ENCODE measurements around the gene HPGDS. TPM values are rescaled to one million over a fixed set of nuclear protein-coding genes. Genes with fewer than 3 reads are reported as not detected.

HPGDS gene
- total RNA-seq, 1 donor, result not detected

DNA sequence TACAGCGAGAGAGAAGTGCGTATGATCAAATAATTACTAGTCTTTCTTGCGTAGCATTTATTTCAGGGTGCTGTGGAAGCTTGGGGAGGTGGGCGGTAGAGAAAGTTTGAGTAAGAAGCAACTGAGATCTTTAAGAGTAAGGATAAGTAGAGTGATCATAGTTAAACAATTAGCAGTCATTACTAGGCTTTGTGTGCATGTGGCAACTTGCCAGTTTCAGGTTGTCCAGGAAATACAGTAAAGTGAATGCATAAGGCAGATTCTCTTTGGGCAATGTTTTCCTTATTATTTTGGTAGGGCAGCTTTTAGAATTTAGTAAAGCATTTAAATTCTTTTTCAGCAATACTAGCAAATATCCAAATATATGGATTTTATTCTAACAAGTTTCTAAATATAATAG lies 57.0 kb downstream of the HPGDS start:
- H3K4me3 ChIP-seq (ENCODE audit: low read depth, low read length), result no peak overlapping the region
- TF ChIP-seq, protein P1, sequence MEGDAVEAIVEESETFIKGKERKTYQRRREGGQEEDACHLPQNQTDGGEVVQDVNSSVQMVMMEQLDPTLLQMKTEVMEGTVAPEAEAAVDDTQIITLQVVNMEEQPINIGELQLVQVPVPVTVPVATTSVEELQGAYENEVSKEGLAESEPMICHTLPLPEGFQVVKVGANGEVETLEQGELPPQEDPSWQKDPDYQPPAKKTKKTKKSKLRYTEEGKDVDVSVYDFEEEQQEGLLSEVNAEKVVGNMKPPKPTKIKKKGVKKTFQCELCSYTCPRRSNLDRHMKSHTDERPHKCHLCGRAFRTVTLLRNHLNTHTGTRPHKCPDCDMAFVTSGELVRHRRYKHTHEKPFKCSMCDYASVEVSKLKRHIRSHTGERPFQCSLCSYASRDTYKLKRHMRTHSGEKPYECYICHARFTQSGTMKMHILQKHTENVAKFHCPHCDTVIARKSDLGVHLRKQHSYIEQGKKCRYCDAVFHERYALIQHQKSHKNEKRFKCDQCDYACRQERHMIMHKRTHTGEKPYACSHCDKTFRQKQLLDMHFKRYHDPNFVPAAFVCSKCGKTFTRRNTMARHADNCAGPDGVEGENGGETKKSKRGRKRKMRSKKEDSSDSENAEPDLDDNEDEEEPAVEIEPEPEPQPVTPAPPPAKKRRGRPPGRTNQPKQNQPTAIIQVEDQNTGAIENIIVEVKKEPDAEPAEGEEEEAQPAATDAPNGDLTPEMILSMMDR (IDR thresholded peaks at IDR 0.05; ENCODE audit: insufficient read depth, low read depth, low read length), result no peak
- no peak for DNase-seq (ENCODE audit: low read depth)

DNA sequence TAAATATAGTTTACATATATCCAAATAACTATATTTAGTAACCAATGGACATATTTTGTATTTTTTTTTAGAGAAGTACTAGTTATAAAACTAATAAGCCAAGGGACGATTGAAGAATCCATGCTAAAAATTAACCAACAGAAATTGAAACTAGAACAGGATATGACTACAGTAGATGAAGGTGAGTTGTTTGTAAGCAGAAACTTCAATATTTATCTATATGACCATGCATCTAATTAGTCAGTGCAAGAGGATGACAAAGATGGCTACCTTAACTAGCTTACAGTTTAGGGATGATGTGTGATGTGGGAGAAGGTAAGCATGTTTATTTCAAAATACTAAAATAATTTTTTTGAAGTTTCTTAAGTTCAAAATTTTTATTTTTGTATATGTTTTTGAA lies 57.7 kb downstream of the HPGDS start:
- H3K4me3 ChIP-seq (ENCODE audit: low read depth, low read length), result no peak overlapping the region
- no peak for DNase-seq (ENCODE audit: low read depth)
- TF ChIP-seq, protein P1 (IDR thresholded peaks at IDR 0.05; ENCODE audit: insufficient read depth, low read depth, low read length), result no peak

DNA sequence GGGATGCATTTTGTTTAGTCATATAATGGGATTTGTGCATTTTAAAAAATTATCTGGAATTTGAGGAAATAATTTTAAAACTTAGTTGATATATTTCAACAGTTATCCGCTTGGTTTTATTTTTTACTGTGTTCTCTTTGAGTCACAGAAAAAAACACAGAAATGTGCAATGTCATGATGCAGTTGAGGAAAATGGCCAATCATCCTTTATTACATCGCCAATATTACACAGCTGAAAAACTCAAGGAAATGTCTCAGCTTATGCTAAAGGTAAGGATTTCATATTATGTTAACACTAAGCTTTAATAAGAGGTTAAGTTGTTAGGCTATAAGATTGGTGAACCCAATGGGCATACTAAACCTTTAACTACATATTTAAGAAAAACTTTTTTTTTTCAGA lies 63.9 kb downstream of the HPGDS start:
- DNase-seq (ENCODE audit: low read depth), result no peak
- TF ChIP-seq, protein P1 (IDR thresholded peaks at IDR 0.05; ENCODE audit: insufficient read depth, low read depth, low read length), result no peak
- no peak overlapping the region for H3K4me3 ChIP-seq (ENCODE audit: low read depth, low read length)

DNA sequence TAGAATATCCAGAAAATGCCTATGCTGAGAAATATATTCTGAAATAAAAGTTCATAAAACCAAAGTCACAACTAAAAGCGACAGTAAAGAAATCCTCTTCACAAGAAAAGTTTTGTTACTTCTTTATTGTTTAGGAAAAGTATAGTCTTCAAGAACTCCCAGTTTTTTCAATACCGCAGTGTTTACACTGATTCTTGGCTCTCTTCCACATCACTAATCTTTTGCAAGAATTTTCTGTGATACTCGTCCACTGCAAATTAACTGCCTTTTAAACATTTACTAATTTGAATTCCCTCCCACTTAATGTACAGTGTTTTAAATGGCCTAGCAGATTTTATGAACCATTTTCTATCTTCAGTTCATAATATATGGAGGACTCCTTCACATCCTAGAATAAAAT lies 65.1 kb downstream of the HPGDS start:
- H3K4me3 ChIP-seq (ENCODE audit: low read depth, low read length), result no peak overlapping the region
- TF ChIP-seq, protein P1 (IDR thresholded peaks at IDR 0.05; ENCODE audit: insufficient read depth, low read depth, low read length), result no peak
- peak; percentile 46 for DNase-seq (ENCODE audit: low read depth)

DNA sequence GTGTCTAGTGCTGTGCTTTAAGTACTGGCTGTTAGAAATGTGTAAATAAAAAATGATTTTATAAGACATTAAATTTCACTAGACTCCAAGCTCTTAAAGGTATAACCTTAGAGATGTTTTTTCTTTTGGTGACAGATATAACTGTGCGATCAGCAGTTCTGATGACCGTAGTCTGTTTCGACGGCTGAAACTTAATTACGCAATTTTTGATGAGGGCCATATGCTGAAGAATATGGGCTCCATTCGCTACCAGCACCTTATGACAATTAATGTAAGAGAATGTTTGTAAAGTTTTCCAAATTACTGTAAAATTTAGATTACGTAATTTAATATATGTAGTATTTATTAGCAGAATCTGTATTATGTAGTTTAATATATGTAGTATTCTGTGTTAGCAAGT lies 66.4 kb downstream of the HPGDS start:
- DNase-seq (ENCODE audit: low read depth), result no peak
- TF ChIP-seq, protein P1 (IDR thresholded peaks at IDR 0.05; ENCODE audit: insufficient read depth, low read depth, low read length), result no peak
- H3K4me3 ChIP-seq (ENCODE audit: low read depth, low read length), result no peak overlapping the region

DNA sequence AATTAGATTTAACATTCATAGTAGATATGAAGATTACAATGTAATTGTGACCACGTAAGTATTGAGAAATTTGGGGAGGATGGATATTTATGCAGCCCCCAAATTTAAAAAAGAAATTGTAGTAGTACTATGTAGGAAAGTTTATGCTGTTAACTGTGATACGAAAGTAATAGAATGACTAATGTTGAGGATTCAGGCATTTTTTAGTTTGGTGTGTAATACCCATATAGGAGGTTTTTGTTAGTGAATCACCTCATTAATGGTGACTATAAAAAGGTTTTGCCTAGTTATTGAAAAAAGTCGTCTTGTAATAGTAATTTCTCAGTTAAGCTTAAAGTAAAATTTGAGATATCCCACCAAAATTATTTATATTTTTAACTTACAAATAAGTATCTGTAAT lies 67.7 kb downstream of the HPGDS start:
- DNase-seq (ENCODE audit: low read depth), result peak; percentile 19
- TF ChIP-seq, protein P1 (IDR thresholded peaks at IDR 0.05; ENCODE audit: insufficient read depth, low read depth, low read length), result no peak

DNA sequence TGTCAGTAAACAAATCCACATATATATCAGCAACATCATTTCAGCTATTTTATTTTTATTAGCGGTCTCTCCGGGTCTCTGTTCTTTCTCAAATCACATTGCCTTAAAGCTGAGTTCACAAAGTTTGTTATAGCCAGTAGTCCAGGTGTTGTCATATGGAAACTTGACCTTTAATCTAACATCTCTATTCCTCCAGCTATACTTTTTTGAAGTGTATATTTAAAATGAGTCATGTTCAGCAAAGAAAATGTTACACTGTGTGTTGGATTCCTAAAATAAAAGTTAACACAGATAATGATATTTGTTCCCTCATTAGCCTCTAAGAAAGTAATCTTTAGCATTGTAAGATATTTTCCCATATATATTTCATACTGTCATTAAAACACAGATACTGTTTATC lies 71.4 kb downstream of the HPGDS start:
- DNase-seq (ENCODE audit: low read depth), result no peak
- TF ChIP-seq, protein P1 (IDR thresholded peaks at IDR 0.05; ENCODE audit: insufficient read depth, low read depth, low read length), result no peak
- H3K4me3 ChIP-seq (ENCODE audit: low read depth, low read length), result no peak overlapping the region

More for the DNA sequence above, 67.7 kb downstream of the HPGDS start:
- H3K4me3 ChIP-seq (ENCODE audit: low read depth, low read length), result no peak overlapping the region
